Endothelial cell of umbilical vein (primary cell): ENCODE data around the gene IQCH. TPM values are rescaled to one million over a fixed set of nuclear protein-coding genes. Genes with fewer than 3 reads are reported as not detected.

Experiments used
- BruUV-seq: library from RNA; stranded (reverse); fragments of 400-500 nt; replicated peaks from 2 replicates; lab custom pipeline; 2021; lab: Mats Ljungman, UMichigan
- CTCF ChIA-PET: fragments of 300-600, 350-600 bp; sonication (Branson Sonifier 250); formaldehyde crosslinking; loops from one replicate; lab custom pipeline; 2021; ENCODE audit warnings: antibody characterized with exemption, inconsistent platforms; lab: Charles Lee
- POLR2A ChIA-PET: fragments of 300-600, 350-600 bp; sonication (Branson Sonifier 250); formaldehyde crosslinking; loops from one replicate; lab custom pipeline; 2021; ENCODE audit warnings: antibody characterized with exemption, inconsistent platforms; lab: Charles Lee
- DNase-seq: peaks from one replicate; pipeline ENCODE4 v3.0.0-alpha.2; 2011; ENCODE audit warnings: low read depth, low spot score
- FAIRE-seq: peaks from 2 replicates; lab custom pipeline; 2011; peaks lifted over from hg19 to GRCh38; lab: Jason Lieb, UNC
- H2AFZ ChIP-seq: 2 replicates; pipeline ENCODE4 v1.6.0; 2012; ENCODE audit warnings: low read depth, low read length, control low read depth, inconsistent platforms
- H3K27ac ChIP-seq: 2 replicates; pipeline ENCODE4 v1.5.1; 2011; ENCODE audit warnings: low read depth, mild to moderate bottlenecking, control low read depth, low read length, moderate library complexity; ENCODE audit not compliant: insufficient read depth
- H3K27me3 ChIP-seq, 2 experiments: 2 replicates each; pipeline versions ENCODE4 v1.6.0 to v1.6.1; 2011; ENCODE audit warnings: low read length in 2 of 2, mixed read lengths in 1 of 2; ENCODE audit not compliant: control insufficient read depth in 2 of 2, insufficient read depth in 2 of 2
- H3K36me3 ChIP-seq, 2 experiments: 2 replicates in 1 of 2; 3 replicates in 1 of 2; pipeline ENCODE4 v1.5.1; 2011; ENCODE audit warnings: low read length in 2 of 2, mild to moderate bottlenecking in 1 of 2, moderate library complexity in 1 of 2; ENCODE audit not compliant: control insufficient read depth in 2 of 2, insufficient read depth in 2 of 2; ENCODE audit errors: extremely low read depth in 1 of 2
- H3K4me1 ChIP-seq: 3 replicates; pipeline ENCODE4 v1.5.1; 2011; ENCODE audit warnings: mild to moderate bottlenecking, low read length; ENCODE audit not compliant: control insufficient read depth, insufficient read depth; ENCODE audit errors: extremely low read depth
- H3K4me2 ChIP-seq: 2 replicates; pipeline ENCODE4 v1.6.1; 2011; ENCODE audit warnings: low read length, control low read depth, mixed read lengths; ENCODE audit not compliant: insufficient read depth
- H3K4me3 ChIP-seq, 3 experiments: fragments of 200-600 bp in 1 of 3; sonication (generic), shearing (Covaris generic) in 1 of 3; replicated peaks in 1 of 3; 2 replicates each; pipeline ENCODE4 v1.5.1; 2011 to 2016; ENCODE audit warnings: control low read depth in 3 of 3, low read length in 3 of 3, mild to moderate bottlenecking in 2 of 3, inconsistent platforms in 1 of 3, low read depth in 1 of 3, moderate library complexity in 1 of 3; ENCODE audit not compliant: insufficient read depth in 1 of 3
- H3K79me2 ChIP-seq: 2 replicates; pipeline ENCODE4 v1.6.0; 2012; ENCODE audit warnings: low read length, inconsistent platforms; ENCODE audit not compliant: control insufficient read depth, insufficient read depth
- H3K9ac ChIP-seq: replicated peaks from 2 replicates; pipeline ENCODE3; 2011; ENCODE audit warnings: low read length, control low read depth; ENCODE audit not compliant: insufficient read depth; ENCODE audit errors: extremely low read depth
- H3K9me1 ChIP-seq: replicated peaks from 3 replicates; pipeline ENCODE4 v1.6.0; 2011; ENCODE audit warnings: mild to moderate bottlenecking, low read length; ENCODE audit not compliant: control insufficient read depth, insufficient read depth; ENCODE audit errors: extremely low read depth
- H3K9me3 ChIP-seq: replicated peaks from 2 replicates; pipeline ENCODE4 v1.5.1; 2012; ENCODE audit warnings: low read length, inconsistent platforms; ENCODE audit not compliant: control insufficient read depth, insufficient read depth
- H4K20me1 ChIP-seq: replicated peaks from 2 replicates; pipeline ENCODE3; 2011; ENCODE audit warnings: mild to moderate bottlenecking, low read length; ENCODE audit not compliant: control insufficient read depth, insufficient read depth; ENCODE audit errors: extremely low read depth
- CTCF ChIP-seq, 2 donors: IDR thresholded peaks; 1 replicate in 1 of 2; 2 replicates in 1 of 2; pipeline ENCODE4 v1.5.1; 2011; ENCODE audit warnings: low read length in 2 of 2, mild to moderate bottlenecking in 2 of 2, moderate library complexity in 2 of 2, control low read depth in 1 of 2, inconsistent platforms in 1 of 2, low read depth in 1 of 2; ENCODE audit not compliant: insufficient read depth in 1 of 2; ENCODE audit errors: extremely low read depth in 1 of 2
- EZH2 ChIP-seq: IDR thresholded peaks from 2 replicates; pipeline ENCODE4 v1.6.1; 2012; ENCODE audit warnings: borderline replicate concordance, low read depth, mild to moderate bottlenecking, moderate library complexity, low read length, inconsistent platforms; ENCODE audit not compliant: severe bottlenecking
- GATA2 ChIP-seq: IDR thresholded peaks from 2 replicates; pipeline ENCODE4 v1.7.0; 2011; ENCODE audit warnings: low read depth, mild to moderate bottlenecking, moderate library complexity, mixed read lengths, low read length; ENCODE audit not compliant: insufficient read length, insufficient read depth
- MYC ChIP-seq: IDR thresholded peaks from one replicate; pipeline ENCODE4 v1.6.1; 2011; ENCODE audit warnings: mild to moderate bottlenecking, low read depth, low read length
- POLR2AphosphoS5 ChIP-seq: IDR thresholded peaks from 2 replicates; pipeline ENCODE4 v1.6.1; 2012; ENCODE audit warnings: low read depth, mild to moderate bottlenecking, control low read depth, low read length, moderate library complexity; ENCODE audit not compliant: insufficient read depth
- dilution Hi-C: fragments of 300-500 bp; cut with MboI; formaldehyde crosslinking; loops from one replicate; pipeline ENCODE4 v1.15.0; 2019; ENCODE audit warnings: low sequenced_read_pairs; ENCODE audit not compliant: extremely low pct_ligation_motif_present
- intact Hi-C: fragments of 100-400 bp; cut with micrococcal nuclease; formaldehyde crosslinking; loops from one replicate; pipeline ENCODE4 v1.10.0; 2022
- polyA plus RNA-seq, 4 experiments: library from polyadenylated mRNA; depleted of rRNA in 3 of 4; stranded (reverse) in 3 of 4; unstranded in 1 of 4; fragments of >200 nt; gene quantifications; 2 replicates each; pipeline versions ENCODE4 v1.2.1 to v1.2.3, GENCODE V29; 2011 to 2012; ENCODE audit warnings: missing spikeins in 1 of 4
- total RNA-seq: library from RNA; stranded (reverse); gene quantifications from 2 replicates; pipeline ENCODE4 v1.2.3, GENCODE V29; 2021

Gene IQCH
- total and polyA plus RNA-seq, 2 donors (not counting 3 experiments of a cell fraction or from before 2014, with no cell fraction given) = 0.29 to 0.51 TPM

- no peak overlapping the region for H3K4me2 ChIP-seq
- no peaks in the 10 kb centered on the region for H4K20me1 ChIP-seq
- no peak overlapping the region for H3K27ac ChIP-seq
- H3K4me3 ChIP-seq = no peak overlapping the region
- FAIRE-seq (no peak), DNase-seq (no peak)
- POLR2A ChIA-PET = no interaction called here
- H2AFZ ChIP-seq = no peak overlapping the region
- no peaks in the 10 kb centered on the region for H3K4me1 ChIP-seq
- H3K79me2 ChIP-seq = no peaks in the 10 kb centered on the region
- H3K36me3 ChIP-seq = no peaks in the 10 kb centered on the region
- H3K9me3 ChIP-seq = no peaks in the 10 kb centered on the region
- BruUV-seq = no TSS peak
- H3K27me3 ChIP-seq = no peaks in the 10 kb centered on the region
- CTCF ChIA-PET = interaction anchor here (1.6 to 1.8 kb wide), 2 partner anchors 9 to 123 kb away, joined by 3 to 5 read pairs; no protein-coding TSS in a partner anchor
- H3K9me1 ChIP-seq = no peaks in the 10 kb centered on the region
- dilution Hi-C loops = no loop called here
- TF ChIP-seq GATA2 (no peak), MYC (no peak), POLR2AphosphoS5 (no peak), EZH2 (no peak), CTCF (IDR thresholded peaks at IDR 0.05; ENCODE audit: extremely low read depth in 1 of 2, insufficient read depth in 1 of 2, low read depth in 1 of 2, low read length in 2 of 2) (no peak)
- no peak overlapping the region for H3K9ac ChIP-seq
- intact Hi-C loops = no loop called here
Measured at GRCh38 chr15:67510597-67511190, 256.1 kb downstream of the IQCH start.
